OCI-LY3 (cell line): ENCODE data around the gene PAM16.
A peak's percentile ranks its signal among the peaks of the same experiment; 100 is the strongest.

ENCODE experiments used
- H2AFZ ChIP-seq: fragments of 200-600, 300-600 bp; shearing (Covaris generic); 2 replicates; pipeline ENCODE4 v1.6.0; 2014; ENCODE audit warnings: antibody characterized with exemption, low read depth, low read length
- H3K27ac ChIP-seq: fragments of 200-600, 300-600 bp; sonication (generic); 2 replicates; pipeline ENCODE4 v1.5.1; 2014; ENCODE audit warnings: mild to moderate bottlenecking, low read length, moderate library complexity, mixed read lengths
- H3K27me3 ChIP-seq: fragments of 200-600, 300-600 bp; sonication (generic); 2 replicates; pipeline ENCODE4 v1.6.1; 2014; ENCODE audit warnings: low read depth, low read length, mixed read lengths
- H3K36me3 ChIP-seq: fragments of 200-600, 300-600 bp; sonication (generic); replicated peaks from 2 replicates; pipeline ENCODE3; 2014; ENCODE audit warnings: low read depth, low read length, mixed read lengths
- H3K4me1 ChIP-seq: fragments of 300-600, 200-600 bp; sonication (generic); 2 replicates; pipeline ENCODE4 v1.6.1; 2014; ENCODE audit warnings: low read length, mixed read lengths
- H3K4me2 ChIP-seq: fragments of 200-600, 300-600 bp; sonication (generic); 2 replicates; pipeline ENCODE4 v1.6.1; 2014; ENCODE audit warnings: low read length, mixed read lengths
- H3K4me3 ChIP-seq: fragments of 300-600, 200-600 bp; sonication (generic); 2 replicates; pipeline ENCODE4 v1.5.1; 2014; ENCODE audit warnings: antibody characterized with exemption, mild to moderate bottlenecking, low read length, moderate library complexity
- H3K79me2 ChIP-seq: fragments of 300-600, 200-600 bp; shearing (Covaris generic); 2 replicates; pipeline ENCODE4 v1.6.1; 2014; ENCODE audit warnings: mild to moderate bottlenecking, low read length, mixed read lengths
- H3K9ac ChIP-seq: fragments of 300-600, 200-600 bp; shearing (Covaris generic); 2 replicates; pipeline ENCODE4 v1.6.0; 2014; ENCODE audit warnings: mild to moderate bottlenecking, low read length, moderate library complexity
- H3K9me3 ChIP-seq: fragments of 200-600, 300-600 bp; shearing (Covaris generic); 2 replicates; pipeline ENCODE4 v1.6.1; 2014; ENCODE audit warnings: low read length, mixed read lengths; ENCODE audit not compliant: insufficient read depth
- H4K20me1 ChIP-seq: fragments of 200-600, 300-600 bp; sonication (generic); 2 replicates; pipeline ENCODE4 v1.6.1; 2016; ENCODE audit warnings: low read length, mixed read lengths; ENCODE audit not compliant: insufficient read depth
- CTCF ChIP-seq: fragments of 200-600, 300-600 bp; sonication (generic); IDR thresholded peaks from 2 replicates; pipeline ENCODE4 v1.5.1; 2014; ENCODE audit warnings: antibody characterized with exemption, low read length, low read depth
- EZH2phosphoT487 ChIP-seq: fragments of 200-600 bp; shearing (Covaris generic); IDR thresholded peaks from 2 replicates; pipeline ENCODE4 v1.6.1; 2018; ENCODE audit warnings: antibody characterized with exemption, mixed run types, low read depth

The PAM16 gene

DNA sequence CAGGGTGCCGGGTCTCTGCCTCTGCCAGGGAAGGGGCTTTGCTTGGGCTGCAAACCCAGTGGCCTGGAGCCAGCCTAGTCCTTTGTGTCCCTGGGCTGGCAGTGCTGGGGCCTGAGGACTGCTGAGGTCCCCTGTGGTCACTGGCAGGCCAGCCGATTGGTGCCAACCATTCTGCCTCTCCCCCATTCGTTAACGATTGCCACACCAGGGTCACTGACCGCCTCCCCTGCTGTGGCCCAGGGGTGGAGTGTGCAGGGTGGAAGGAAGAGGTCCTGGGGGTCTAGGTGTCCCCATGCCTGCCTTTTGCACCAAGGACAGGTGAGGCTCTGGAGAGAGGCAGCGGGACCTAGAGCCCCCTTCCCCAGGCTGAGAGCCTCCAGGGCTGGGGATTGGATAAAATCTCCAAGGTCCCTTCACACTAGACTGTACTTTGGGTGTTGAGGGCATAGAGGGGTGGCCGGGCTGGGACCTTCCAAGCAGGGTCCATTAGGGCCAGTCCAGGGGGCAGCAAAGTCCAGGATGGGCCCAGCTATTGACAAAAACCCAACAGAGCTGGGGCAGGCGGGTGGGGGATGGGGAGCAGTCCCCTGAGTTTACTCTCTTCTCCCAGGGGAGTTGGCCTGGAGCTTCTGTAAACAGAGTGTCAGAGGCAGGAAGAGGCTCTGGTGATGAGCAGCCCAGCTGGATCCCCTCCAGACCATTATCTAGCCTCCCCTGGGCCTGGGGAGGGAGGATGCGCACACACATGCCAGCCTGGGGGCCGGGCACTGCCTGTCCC is 21.6 kb upstream of the PAM16 start:
- peaks cover 7% of the 10 kb centered on the region; the same call in 1 of the 2 replicates for H4K20me1 ChIP-seq
- no peaks in the 10 kb centered on the region for H3K79me2 ChIP-seq
- no peak overlapping the region for H3K4me2 ChIP-seq
- H3K4me3 ChIP-seq: no peak overlapping the region; the same call in 1 of the 2 replicates
- H3K9me3 ChIP-seq: no peaks in the 10 kb centered on the region
- no peaks in the 10 kb centered on the region for H3K27me3 ChIP-seq
- H3K27ac ChIP-seq: no peak overlapping the region
- H3K9ac ChIP-seq: no peak overlapping the region
- no peak for TF ChIP-seq CTCF
- no peaks in the 10 kb centered on the region for H3K4me1 ChIP-seq
- H2AFZ ChIP-seq: no peak overlapping the region
- no peaks in the 10 kb centered on the region for H3K36me3 ChIP-seq

GRCh38 chr16:4372001-4372577 is 21.0 kb upstream of the PAM16 start:
- Histone ChIP-seq H3K27ac (no peak overlapping the region), H3K9ac (no peak overlapping the region)

GRCh38 chr16:4371357-4372000 is 20.4 kb upstream of the PAM16 start, which contains the start of gene VASN:
TSS of gene VASN (plus strand) at chr16:4371848. CDS start at chr16:4380878, 9,030 bp downstream.
- H3K9ac ChIP-seq: no peak within 1 kb of the TSS

More at GRCh38 chr16:4372001-4372577, 21.0 kb upstream of the PAM16 start:
- peak overlapping the region; percentile 62 for H3K4me3 ChIP-seq
- H3K27me3 ChIP-seq: no peaks in the 10 kb centered on the region
- no peak overlapping the region for H2AFZ ChIP-seq
- H3K79me2 ChIP-seq: no peaks in the 10 kb centered on the region
- H3K4me2 ChIP-seq: peak overlapping the region; percentile 55
- no peaks in the 10 kb centered on the region for H3K9me3 ChIP-seq
- no peaks in the 10 kb centered on the region for H3K36me3 ChIP-seq
- H4K20me1 ChIP-seq: peaks cover 7% of the 10 kb centered on the region; the same call in 1 of the 2 replicates
- no peaks in the 10 kb centered on the region for H3K4me1 ChIP-seq
- TF ChIP-seq CTCF: no peak

More at GRCh38 chr16:4371357-4372000, 20.4 kb upstream of the PAM16 start, which contains the start of gene VASN:
- TF ChIP-seq CTCF (no peak), EZH2phosphoT487 (no peak)
- peak within 1 kb of the TSS; percentile 55 for H3K4me2 ChIP-seq
- H3K79me2 ChIP-seq: no peaks in the 10 kb centered on the region
- H3K9me3 ChIP-seq: no peaks in the 10 kb centered on the region
- H3K27me3 ChIP-seq: no peaks in the 10 kb centered on the region
- H3K4me1 ChIP-seq: no peaks in the 10 kb centered on the region
- no peak within 1 kb of the TSS for H3K27ac ChIP-seq
- H3K4me3 ChIP-seq: peak within 1 kb of the TSS; percentile 62
- no peaks in the 10 kb centered on the region for H3K36me3 ChIP-seq
- H4K20me1 ChIP-seq: peaks cover 7% of the 10 kb centered on the region; the same call in 1 of the 2 replicates
- H2AFZ ChIP-seq: no peak within 1 kb of the TSS
